K562 (cell line): ENCODE results near the gene SPZ1. TPM values are rescaled to one million over a fixed set of nuclear protein-coding genes. Genes with fewer than 3 reads are reported as not detected.

Source experiments
- ATF7 ChIP-seq: fragments of 450-650 bp; IDR thresholded peaks from 2 replicates; pipeline ENCODE4 v1.7.1; 2014; ENCODE audit warnings: mild to moderate bottlenecking, moderate library complexity
- CEBPG ChIP-seq, 3 experiments: fragments of 200-800 bp in 1 of 3; sonication (Bioruptor generic) in 1 of 3; sonication (generic) in 1 of 3; formaldehyde crosslinking in 1 of 3; IDR thresholded peaks in 2 of 3; conservative IDR thresholded peaks in 1 of 3; 2 replicates each; pipeline versions ENCODE4 v1.6.1 to v1.8.0; 2016 to 2022; ENCODE audit warnings: missing compliant biosample characterization in 2 of 3, missing genetic modification characterization in 2 of 3, mild to moderate bottlenecking in 1 of 3, missing genetic modification reagents in 1 of 3
- CREBBP ChIP-seq: IDR thresholded peaks from one replicate; pipeline ENCODE4 v1.6.1; 2012; ENCODE audit warnings: low read depth, mild to moderate bottlenecking, control low read depth, inconsistent platforms, low read length
- CTCF ChIP-seq, 3 experiments: IDR thresholded peaks in 2 of 3; conservative IDR thresholded peaks in 1 of 3; 2 replicates each; pipeline ENCODE4 v1.5.1; 2011 to 2012; ENCODE audit warnings: low read length in 3 of 3, mild to moderate bottlenecking in 3 of 3, control low read depth in 2 of 3, improper control_type of control experiment in 1 of 3, inconsistent platforms in 1 of 3, low read depth in 1 of 3, mixed read lengths in 1 of 3, moderate library complexity in 1 of 3; ENCODE audit not compliant: insufficient read depth in 2 of 3
- FOXP1 ChIP-seq: sonication (generic); formaldehyde crosslinking; IDR thresholded peaks from 2 replicates; pipeline ENCODE4 v1.8.0; 2022; ENCODE audit warnings: mild to moderate bottlenecking, missing genetic modification reagents
- HNRNPUL1 ChIP-seq: fragments of 200-400 bp; formaldehyde crosslinking; IDR thresholded peaks from 2 replicates; pipeline ENCODE4 v1.6.1; 2017; ENCODE audit warnings: low read length
- KLF1 ChIP-seq: fragments of 450-650 bp; IDR thresholded peaks from 2 replicates; pipeline ENCODE4 v1.6.1; 2016; ENCODE audit warnings: missing genetic modification characterization, missing compliant biosample characterization
- MYBL2 ChIP-seq, 2 experiments: fragments of 450-650 bp in 1 of 2; sonication (generic) in 1 of 2; formaldehyde crosslinking in 1 of 2; IDR thresholded peaks; 2 replicates each; pipeline versions ENCODE4 v1.6.1 to v1.8.1; 2017 to 2022; ENCODE audit warnings: borderline replicate concordance in 1 of 2, inconsistent platforms in 1 of 2, low read depth in 1 of 2, mild to moderate bottlenecking in 1 of 2, missing genetic modification reagents in 1 of 2, moderate library complexity in 1 of 2
- PTBP1 ChIP-seq: fragments of 200-400 bp; formaldehyde crosslinking; IDR thresholded peaks from 2 replicates; pipeline ENCODE4 v1.6.1; 2017; ENCODE audit warnings: low read depth, low read length
- SNRNP70 ChIP-seq: fragments of 200-400 bp; formaldehyde crosslinking; optimal IDR thresholded peaks from 2 replicates; pipeline ENCODE3; 2017; ENCODE audit warnings: low read depth, low read length
- XRCC4 ChIP-seq: IDR thresholded peaks from one replicate; pipeline ENCODE4 v1.6.1; 2011; ENCODE audit not compliant: insufficient read depth, insufficient read length; ENCODE audit errors: extremely low read depth
- polyA plus RNA-seq, 8 experiments: library from polyadenylated mRNA; depleted of rRNA in 4 of 8; stranded (reverse) in 5 of 8; unstranded in 3 of 8; fragments of >200 nt; fragmentation: Nextera tagmentation in 2 of 8; fragmentation: Illumina TruSeq in 1 of 8; extraction: Ambion mirVana in 2 of 8; extraction: Trizol in 1 of 8; gene quantifications; 2 replicates each; pipeline versions ENCODE4 v1.2.1 to v1.2.3, GENCODE V29; 2011 to 2014; ENCODE audit warnings: inconsistent platforms in 1 of 8, missing spikeins in 1 of 8
- total RNA-seq, 7 experiments: library from RNA; depleted of rRNA in 6 of 7; stranded (reverse); fragments of >200 nt in 6 of 7; fragmentation: Illumina TruSeq in 2 of 7; extraction: Trizol in 2 of 7; gene quantifications; 2 replicates each; pipeline versions ENCODE4 v1.2.1 to v1.2.3, GENCODE V29; 2011 to 2021; ENCODE audit warnings: low replicate concordance in 1 of 7
- TF ChIP-seq, protein P1 (sequence below): IDR thresholded peaks from 2 replicates; pipeline ENCODE4 v1.6.1; 2012; ENCODE audit warnings: low read depth, low read length, improper control_type of control experiment, borderline replicate concordance
- TF ChIP-seq, protein P2 (sequence below): sonication (generic); formaldehyde crosslinking; IDR thresholded peaks from 2 replicates; pipeline ENCODE4 v1.9.0; 2022; ENCODE audit warnings: mild to moderate bottlenecking, missing genetic modification reagents

The SPZ1 gene
- total and polyA plus RNA-seq, 9 of the 15 experiments (the other 6 are each of a cell fraction or from before 2014, with no cell fraction given), result not detected

- no peak for TF ChIP-seq CTCF (IDR thresholded peaks at IDR 0.05 in 2 of 3, conservative IDR thresholded peaks at IDR 0.05 in 1 of 3; ENCODE audit: insufficient read depth in 2 of 3, low read depth in 1 of 3, low read length in 3 of 3)
- TF ChIP-seq, protein P1, sequence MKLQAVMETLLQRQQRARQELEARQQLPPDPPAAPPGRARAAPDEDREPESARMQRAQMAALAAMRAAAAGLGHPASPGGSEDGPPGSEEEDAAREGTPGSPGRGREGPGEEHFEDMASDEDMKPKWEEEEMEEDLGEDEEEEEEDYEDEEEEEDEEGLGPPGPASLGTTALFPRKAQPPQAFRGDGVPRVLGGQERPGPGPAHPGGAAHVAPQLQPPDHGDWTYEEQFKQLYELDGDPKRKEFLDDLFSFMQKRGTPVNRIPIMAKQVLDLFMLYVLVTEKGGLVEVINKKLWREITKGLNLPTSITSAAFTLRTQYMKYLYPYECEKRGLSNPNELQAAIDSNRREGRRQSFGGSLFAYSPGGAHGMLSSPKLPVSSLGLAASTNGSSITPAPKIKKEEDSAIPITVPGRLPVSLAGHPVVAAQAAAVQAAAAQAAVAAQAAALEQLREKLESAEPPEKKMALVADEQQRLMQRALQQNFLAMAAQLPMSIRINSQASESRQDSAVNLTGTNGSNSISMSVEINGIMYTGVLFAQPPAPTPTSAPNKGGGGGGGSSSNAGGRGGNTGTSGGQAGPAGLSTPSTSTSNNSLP, result no peak
- no peak for TF ChIP-seq PTBP1
- TF ChIP-seq, protein P2, sequence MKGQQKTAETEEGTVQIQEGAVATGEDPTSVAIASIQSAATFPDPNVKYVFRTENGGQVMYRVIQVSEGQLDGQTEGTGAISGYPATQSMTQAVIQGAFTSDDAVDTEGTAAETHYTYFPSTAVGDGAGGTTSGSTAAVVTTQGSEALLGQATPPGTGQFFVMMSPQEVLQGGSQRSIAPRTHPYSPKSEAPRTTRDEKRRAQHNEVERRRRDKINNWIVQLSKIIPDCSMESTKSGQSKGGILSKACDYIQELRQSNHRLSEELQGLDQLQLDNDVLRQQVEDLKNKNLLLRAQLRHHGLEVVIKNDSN (CRISPR knock-in tag), result no peak
- no peak for TF ChIP-seq CEBPG (CRISPR knock-in tag; IDR thresholded peaks at IDR 0.05)
- TF ChIP-seq CEBPG (tag; conservative IDR thresholded peaks at IDR 0.05 in 1 of 2, IDR thresholded peaks at IDR 0.05 in 1 of 2), result no peak
- no peak for TF ChIP-seq ATF7
- no peak for TF ChIP-seq SNRNP70
- TF ChIP-seq MYBL2 (IDR thresholded peaks at IDR 0.05; ENCODE audit: low read depth), result no peak
- TF ChIP-seq MYBL2 (CRISPR knock-in tag; IDR thresholded peaks at IDR 0.05; ENCODE audit: borderline replicate concordance), result no peak
- no peak for TF ChIP-seq KLF1 (tag)
- TF ChIP-seq CREBBP, result no peak
- no peak for TF ChIP-seq HNRNPUL1
- no peak for TF ChIP-seq XRCC4
- TF ChIP-seq FOXP1 (CRISPR knock-in tag), result no peak
These were observed 31.6 kb upstream of the SPZ1 start (continued) for GRCh38 chr5:80288177-80288576.
